NCI-H748 (cell line): ENCODE results near the gene FAM90A1.
"Not testable (repeated sequence)": the region's sequence is repeated elsewhere in the genome, so short reads cannot be mapped to it uniquely, and the experiment has no call there.

Source experiments
- DNase-seq: peaks from one replicate; lab custom pipeline; 2025; ENCODE audit not compliant: unreplicated experiment; lab: John Stamatoyannopoulos, UW

Gene FAM90A1

GRCh38 chr12:8172911-8173310 is 54.5 kb downstream of the FAM90A1 start:
- DNase-seq = not testable (repeated sequence)
